HG02840 (cell line): ENCODE data around the gene MMP11.

Experiments
- ATAC-seq: cut with Tn5 transposase; IDR thresholded peaks from one replicate; pipeline ENCODE4 v1.9.1; 2021; ENCODE audit warnings: mild to moderate bottlenecking, moderate library complexity, moderate number of reproducible peaks; ENCODE audit not compliant: unreplicated experiment, low FRiP score

MMP11 gene

GRCh38 chr22:23796461-23796860 lies 23.8 kb downstream of the MMP11 start:
- no peak for ATAC-seq

- ATAC-seq: peak; percentile 55
Measured at GRCh38 chr22:23800297-23801237, 27.9 kb downstream of the MMP11 start.

GRCh38 chr22:23801238-23801821 lies 28.7 kb downstream of the MMP11 start:
- ATAC-seq: no peak

DNA sequence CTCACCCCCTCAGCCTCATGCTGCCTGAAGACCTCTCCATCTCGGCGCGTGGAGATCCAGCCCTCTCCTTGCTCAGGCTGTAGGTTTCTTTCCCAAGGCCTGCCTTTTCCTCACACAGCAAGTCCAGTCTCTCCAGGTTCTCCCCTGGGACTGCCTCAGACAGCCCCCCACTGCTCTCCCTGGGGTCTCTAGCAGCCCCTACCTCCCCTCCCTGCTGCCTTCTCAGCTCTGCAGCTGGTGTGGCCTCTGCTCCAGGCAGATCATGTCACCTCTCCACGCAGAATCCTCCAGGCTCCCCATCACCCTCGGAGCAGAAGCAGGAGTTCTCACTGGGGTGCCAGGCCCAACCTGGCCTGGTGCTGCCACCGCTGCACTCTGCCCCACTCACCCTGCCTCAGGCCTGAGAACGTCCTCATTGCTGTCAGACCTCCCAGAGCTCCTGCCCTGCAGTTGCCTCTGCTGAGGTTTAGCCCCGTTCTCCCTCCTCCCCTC lies 29.3 kb downstream of the MMP11 start:
- no peak for ATAC-seq

DNA sequence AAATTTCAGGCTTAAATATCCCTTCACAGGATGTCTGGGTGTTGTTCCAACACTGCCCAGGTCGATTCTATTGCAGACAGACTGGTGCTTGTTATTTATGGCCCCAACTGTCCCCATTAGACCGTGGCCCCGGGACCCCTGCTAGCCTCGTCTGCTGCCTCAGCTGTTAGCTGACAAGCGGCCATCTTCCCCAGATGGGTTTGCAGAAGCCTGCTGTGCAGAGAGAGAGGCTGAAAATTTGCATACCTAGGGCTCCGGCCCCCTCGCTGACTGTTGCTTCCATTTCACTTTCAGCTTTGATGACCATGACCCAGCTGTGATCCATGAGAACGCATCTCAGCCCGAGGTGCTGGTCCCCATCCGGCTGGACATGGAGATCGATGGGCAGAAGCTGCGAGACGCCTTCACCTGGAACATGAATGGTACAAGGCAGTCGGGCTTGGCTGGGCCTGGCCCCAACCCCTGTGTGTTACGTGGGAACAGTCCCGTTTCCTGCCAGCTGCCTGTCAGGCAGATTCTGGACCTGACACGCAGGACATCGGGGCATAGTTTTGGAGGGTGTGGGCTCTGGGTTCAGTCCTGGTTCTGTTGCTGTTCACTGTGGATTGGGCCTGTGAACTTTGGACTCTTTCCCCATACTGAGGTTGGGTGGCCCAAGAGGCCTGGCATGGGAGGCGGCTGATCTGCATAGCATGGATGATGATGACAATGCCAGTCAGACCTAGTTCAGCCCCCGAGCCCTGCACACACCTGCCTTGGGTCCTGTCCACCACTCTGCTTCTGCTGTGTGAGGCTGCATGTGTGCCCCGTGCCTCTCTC lies 30.6 kb downstream of the MMP11 start:
- ATAC-seq: no peak

DNA sequence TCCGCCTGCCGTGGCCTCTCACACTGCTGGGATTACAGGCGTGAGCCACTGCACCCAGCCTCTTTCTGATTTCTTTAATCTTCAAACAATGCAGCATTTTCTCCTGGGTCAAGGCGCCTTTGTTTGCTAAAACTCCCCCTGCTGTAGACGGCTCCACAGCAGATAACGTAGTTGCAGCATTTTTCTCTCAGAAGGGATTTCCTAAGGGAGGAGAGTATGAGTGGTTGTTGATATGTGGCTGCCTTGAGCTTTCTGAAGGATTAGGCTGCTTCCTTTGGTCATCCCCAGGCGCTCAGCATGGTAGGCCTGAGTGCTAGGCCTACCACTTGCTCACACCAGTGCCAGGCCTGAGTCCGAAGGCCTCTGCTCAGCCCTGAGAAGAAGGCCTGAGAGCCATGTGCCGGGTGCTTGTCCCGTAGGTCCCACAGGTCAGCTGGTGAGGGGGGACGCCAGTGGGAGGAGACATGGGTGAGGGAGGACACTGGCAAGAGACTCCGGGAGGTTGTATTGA lies 32.2 kb downstream of the MMP11 start:
- ATAC-seq: no peak

DNA sequence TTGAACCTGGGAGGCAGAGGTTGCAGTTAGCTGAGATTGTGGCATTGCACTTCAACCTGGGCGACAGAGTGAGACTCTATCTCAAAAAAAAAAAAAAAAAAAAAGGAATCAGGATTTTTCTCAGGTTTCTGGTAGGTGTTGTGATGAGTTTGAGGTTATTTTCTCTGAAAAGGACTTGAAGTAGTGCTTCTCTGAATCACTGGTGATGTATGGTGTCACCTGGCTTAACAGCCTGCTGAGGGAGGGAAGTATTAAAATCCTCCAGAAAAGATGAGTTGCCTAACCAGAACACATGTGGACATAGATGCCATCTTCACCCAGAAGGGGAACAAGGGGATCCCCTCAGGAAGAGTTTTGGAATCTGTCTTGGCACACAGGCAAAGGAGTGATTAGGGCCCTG lies 34.2 kb downstream of the MMP11 start:
- ATAC-seq: no peak

- ATAC-seq: no peak
Measured at GRCh38 chr22:23812378-23812777, 39.7 kb downstream of the MMP11 start.

DNA sequence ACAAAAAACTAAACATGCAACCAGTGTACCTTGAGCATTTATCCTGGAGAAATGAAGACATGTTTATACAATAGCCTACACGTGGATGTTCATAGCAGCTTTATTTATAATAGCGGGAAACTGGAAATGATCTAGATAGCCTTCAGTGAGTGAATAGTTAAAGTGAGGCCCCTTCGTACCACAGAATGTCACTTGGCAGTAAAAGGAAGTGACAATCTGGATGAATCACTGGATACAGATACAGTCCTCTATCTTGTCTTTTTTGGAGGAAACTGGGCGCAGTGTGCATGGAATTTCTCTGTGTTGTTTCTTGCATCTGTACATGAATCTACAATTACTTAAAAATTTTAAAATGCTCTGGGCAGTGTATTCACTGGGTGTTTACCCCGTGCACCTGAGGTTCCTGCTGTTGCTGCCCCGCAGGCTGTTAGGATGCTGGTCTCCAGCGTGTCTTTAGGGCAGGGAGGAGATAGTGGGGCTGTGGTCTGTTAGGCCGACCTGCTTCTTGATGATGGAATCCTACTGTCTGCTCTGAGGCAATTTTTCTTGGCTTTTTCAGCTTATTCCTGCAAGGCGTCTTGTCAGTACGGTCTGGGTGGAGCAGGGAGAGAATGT lies 43.0 kb downstream of the MMP11 start:
- no peak for ATAC-seq

- no peak for ATAC-seq
Measured at GRCh38 chr22:23816156-23816976, 43.7 kb downstream of the MMP11 start.

GRCh38 chr22:23817146-23817545 lies 44.5 kb downstream of the MMP11 start:
- no peak for ATAC-seq

GRCh38 chr22:23818541-23818940 lies 45.9 kb downstream of the MMP11 start:
- ATAC-seq: no peak

- no peak for ATAC-seq
Measured at GRCh38 chr22:23820748-23821211, 48.1 kb downstream of the MMP11 start.

DNA sequence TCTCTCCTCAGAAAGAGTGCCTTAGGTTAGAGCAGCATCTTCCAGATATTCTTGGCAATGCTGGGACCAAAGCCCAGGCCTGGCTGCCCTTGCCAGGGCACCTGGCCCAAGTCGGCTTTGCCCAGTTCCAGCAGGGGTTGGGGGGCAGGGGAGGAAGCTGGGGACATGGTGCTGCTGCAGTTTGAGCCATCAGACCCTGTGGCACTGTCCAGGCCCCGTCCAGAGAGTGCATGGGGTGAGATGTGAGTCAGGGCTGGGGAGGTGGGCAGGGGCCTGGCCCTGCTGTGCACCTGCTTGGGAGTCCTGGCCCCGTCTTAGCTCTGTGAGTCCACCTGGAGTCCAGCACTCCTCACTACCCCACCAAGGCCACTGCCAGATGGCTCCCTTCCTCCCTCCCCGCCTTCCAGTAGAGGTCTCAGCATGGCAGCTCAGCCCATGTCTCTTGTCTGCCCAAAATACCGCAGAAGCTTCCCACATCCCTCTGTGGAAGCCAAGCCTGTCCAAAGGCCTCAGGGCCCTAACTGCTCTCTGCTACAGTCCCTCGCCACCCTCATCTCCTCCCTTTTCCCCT lies 49.5 kb downstream of the MMP11 start:
- ATAC-seq: no peak

GRCh38 chr22:23823331-23823791 lies 50.7 kb downstream of the MMP11 start:
- no peak for ATAC-seq

GRCh38 chr22:23824476-23825245 lies 52.0 kb downstream of the MMP11 start:
- ATAC-seq: no peak

- ATAC-seq: no peak
Measured at GRCh38 chr22:23825246-23825905, 52.7 kb downstream of the MMP11 start.
